Testis (tissue), 2 donors: ENCODE results near the gene CEP131.

Experiments used
- CTCF ChIP-seq, 3 experiments: fragments of 450-650 bp in 2 of 3; fragments of 200-600 bp in 1 of 3; sonication (generic) in 1 of 3; IDR thresholded peaks; one replicate each; pipeline ENCODE4 v1.5.1; 2016 to 2019; ENCODE audit warnings: antibody characterized with exemption in 3 of 3, mild to moderate bottlenecking in 2 of 3, moderate library complexity in 1 of 3
- POLR2A ChIP-seq: fragments of 450-650 bp; IDR thresholded peaks from one replicate; pipeline ENCODE4 v1.6.1; 2017; ENCODE audit warnings: antibody characterized with exemption, mild to moderate bottlenecking, moderate library complexity

- TF ChIP-seq CTCF (IDR thresholded peaks at IDR 0.05) (no peak), POLR2A (no peak)
Observed at GRCh38 chr17:81252987-81253329, 30.2 kb upstream of the CEP131 start.
